HG02642 (cell line): Measurements from ENCODE around the gene NOTUM.

ENCODE experiments used
- ATAC-seq: cut with Tn5 transposase; IDR thresholded peaks from one replicate; pipeline ENCODE4 v1.9.1; 2021; ENCODE audit warnings: mild to moderate bottlenecking; ENCODE audit not compliant: unreplicated experiment, poor library complexity

Gene NOTUM

DNA sequence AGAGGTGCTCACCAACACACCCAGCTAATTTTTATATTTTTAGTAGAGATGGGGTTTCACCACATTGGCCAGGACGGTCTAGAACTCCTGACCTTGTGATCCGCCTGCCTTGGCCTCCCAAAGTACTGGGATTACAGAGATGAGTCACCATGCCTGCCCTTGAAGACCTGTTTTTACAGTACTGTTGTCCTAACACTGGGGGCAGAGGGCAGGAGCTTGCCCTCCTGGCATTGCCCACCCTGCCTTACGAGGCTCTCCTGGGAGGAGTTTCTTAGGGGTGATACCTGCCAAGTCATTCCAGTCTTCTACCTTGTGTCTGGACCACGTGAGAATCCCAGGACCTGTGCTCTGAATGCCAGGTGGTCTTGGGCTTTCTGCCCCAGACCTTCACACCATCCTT is 19.1 kb upstream of the NOTUM start:
- ATAC-seq = no peak

DNA sequence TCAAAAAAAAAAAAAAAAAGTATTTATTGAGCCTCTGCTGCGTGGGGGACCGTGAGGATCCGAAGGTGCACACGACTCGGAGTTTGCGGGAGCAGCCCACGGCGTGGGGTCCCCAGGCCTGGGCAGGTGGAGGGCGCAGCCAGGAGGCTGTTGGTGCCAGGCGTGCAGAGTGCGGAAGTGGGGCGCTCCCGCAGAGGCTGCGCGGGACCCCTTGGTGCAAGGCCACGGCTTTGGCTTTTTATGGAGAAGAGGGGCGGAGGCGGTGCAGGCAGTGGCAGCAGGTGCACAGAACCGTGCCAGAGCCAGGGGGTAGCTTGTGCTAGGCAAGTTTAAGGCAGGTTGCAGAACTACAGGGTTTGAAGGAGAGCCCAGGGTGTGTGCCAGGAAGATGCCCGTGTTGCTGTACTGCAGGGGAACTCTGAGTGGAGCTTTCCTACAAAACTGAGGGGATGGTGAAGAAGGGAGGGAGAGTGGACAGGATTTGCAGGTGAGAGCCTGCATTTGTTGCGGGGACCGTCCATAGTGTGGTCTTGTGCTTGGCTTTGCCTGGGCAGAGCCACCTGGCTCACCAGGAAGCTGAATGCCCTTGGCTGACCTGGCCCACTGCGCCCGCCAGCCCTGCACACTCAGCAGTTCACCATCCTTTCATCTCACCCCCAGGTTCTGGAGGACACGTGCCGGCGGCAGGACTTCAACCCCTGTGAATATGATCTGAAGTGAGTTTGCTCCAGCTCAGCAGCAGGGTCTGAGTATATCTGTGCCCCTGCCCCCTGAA is 17.7 kb upstream of the NOTUM start:
- ATAC-seq = no peak

DNA sequence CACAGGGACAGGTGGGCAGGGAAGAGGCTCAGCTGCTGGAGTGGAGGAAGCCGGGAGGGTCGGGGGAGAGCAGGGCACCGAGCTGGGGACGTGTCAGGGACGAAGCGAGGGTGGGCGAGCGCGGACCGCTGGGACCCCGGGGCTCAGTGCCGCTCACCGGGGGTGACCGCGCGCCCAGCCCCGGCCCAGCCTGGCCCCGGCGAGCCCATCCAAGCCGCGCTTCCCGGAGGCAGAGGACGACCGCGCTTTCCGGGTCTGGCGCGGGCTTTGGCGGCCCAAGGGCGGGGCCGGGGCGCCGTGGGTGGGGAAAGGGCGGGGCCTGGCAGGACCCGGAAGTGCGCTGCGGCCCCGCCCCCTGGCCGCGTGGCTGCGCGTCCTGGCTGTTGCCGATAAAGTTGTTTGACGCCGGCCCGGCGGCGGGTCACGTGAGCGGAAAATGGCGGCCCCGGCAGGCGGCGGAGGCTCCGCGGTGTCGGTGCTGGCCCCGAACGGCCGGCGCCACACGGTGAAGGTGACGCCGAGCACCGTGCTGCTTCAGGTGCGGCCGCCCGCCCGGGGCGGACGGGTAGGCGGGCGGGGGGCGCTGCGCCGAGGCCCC is 16.3 kb upstream of the NOTUM start, which contains the start of gene ASPSCR1:
TSS of gene ASPSCR1 (plus strand) at position 419 of the 598 bp plus-strand sequence. CDS start at position 437, 18 bp downstream.
- peak; percentile 83 for ATAC-seq

DNA sequence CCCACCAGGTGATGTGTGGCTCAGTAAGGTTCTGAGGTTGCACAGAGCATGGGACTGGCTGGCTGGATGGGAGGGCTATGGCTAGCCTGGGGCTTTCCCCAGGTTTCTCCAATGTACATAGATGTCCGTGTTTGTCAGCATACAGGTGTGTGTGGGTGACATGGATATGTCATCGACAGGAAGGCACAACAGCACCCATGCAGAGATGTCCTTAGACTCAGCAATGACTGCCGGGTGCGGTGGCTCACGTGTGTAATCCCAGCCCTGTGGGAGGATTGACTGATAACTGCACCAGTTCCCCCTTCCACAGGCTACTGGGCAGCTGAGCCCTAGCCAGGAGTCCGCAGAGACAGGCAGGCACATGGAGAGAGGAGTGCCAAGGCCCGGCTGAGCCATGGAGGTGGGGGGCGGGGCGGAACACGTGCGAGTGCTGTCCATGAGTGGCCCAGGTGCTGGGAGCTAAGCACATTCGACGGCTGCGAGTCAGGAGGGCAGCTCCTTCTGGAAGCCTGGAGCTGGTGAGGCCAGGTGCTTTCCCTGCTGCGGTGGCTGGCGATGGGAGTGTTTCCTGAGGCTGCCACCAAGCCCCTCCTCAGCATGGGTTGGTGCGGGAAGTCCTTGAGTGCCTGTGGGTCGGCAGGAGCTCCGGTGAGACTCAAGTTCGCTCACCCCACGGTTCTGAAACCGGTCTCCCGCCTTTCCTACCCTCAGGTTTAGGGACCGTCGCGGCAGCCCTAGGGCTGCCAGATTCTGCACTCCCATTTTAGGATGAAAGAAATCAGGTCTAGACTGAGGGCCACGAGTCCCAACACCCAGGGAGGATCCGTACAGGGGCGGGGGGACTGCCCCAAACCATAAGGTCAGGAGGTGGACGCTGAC is 15.6 kb upstream of the NOTUM start:
- ATAC-seq = peak; percentile 8

DNA sequence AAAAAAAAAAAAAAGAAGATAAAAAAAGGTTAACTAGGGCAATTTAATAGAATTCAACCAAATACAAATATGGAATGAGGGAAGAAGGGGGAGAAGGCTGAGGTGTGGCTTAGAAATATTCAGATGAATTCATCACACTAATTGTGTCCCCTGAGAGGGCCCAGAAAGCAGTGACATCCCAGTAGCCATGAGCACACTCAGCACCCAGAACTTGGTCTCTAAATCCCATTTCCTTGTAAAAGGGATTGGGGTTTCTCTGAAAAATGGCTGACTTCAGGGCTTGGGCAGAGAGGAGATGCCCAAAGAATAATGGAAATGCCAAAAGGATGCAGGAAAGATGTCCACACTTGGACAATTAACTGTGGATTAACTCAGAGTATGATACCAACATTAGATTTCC is 12.4 kb upstream of the NOTUM start:
- no peak for ATAC-seq

DNA sequence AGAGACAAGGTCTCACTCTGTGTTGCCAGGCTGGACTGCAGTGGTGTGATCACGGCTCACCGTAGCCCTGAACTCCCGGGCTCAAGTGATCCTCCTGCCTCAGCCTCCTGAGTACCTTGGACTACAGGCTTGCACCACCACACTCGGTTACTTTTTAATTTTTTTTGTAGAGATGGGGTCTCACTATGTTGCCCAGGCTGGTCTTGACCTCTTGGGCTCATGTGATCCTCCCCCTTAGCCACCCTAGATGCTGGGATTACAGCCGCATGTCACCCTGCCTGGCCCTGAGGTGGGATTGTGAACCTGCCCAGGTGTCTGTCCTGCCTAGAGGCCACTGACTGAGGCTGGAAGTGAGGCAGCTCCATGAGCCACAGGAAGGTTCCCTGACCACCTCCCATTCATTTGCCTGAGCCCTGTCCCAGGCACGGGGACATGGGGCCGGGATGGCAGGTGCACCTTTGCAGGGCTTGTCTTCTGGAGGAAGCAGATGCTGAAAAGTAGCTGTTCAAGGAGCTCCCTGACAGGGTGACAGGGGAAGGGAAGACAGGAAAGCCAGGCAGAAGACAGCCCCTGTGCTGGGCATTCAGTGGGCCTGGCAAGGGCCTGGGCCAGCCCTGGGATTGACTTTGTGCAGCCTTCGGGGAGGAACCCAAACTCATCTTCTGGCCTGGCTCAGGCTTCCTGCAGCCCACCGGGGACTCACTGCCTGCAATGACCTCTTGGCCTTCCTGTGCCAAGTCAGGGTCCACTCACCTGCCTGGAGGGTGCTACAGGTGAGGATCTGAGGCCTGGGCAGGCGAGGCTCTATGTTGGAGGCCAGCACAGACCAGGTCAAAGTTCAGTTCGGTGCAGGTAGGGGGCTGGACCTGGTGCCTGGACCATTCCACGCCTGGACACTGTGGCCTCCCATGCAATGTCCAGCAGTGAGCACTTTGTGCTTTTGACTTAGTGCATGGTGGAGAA is 8.1 kb upstream of the NOTUM start:
- ATAC-seq = no peak

DNA sequence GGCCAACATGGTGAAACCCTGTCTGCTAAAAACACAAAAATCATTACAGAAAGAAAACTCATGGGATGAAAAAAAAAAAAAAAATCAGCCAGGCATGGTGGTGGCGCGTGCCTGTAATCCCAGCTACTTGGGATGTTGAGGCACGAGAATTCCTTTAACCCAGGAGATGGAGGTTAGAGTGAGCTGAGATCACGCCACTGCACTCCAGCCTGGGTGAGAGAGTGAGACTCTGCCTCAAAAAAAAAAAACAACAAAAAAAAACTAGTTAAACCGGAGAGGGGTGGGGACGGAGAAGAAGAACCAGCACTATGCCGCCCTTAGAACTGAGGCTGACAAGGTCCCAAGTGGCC is 7.4 kb upstream of the NOTUM start:
- ATAC-seq = no peak

DNA sequence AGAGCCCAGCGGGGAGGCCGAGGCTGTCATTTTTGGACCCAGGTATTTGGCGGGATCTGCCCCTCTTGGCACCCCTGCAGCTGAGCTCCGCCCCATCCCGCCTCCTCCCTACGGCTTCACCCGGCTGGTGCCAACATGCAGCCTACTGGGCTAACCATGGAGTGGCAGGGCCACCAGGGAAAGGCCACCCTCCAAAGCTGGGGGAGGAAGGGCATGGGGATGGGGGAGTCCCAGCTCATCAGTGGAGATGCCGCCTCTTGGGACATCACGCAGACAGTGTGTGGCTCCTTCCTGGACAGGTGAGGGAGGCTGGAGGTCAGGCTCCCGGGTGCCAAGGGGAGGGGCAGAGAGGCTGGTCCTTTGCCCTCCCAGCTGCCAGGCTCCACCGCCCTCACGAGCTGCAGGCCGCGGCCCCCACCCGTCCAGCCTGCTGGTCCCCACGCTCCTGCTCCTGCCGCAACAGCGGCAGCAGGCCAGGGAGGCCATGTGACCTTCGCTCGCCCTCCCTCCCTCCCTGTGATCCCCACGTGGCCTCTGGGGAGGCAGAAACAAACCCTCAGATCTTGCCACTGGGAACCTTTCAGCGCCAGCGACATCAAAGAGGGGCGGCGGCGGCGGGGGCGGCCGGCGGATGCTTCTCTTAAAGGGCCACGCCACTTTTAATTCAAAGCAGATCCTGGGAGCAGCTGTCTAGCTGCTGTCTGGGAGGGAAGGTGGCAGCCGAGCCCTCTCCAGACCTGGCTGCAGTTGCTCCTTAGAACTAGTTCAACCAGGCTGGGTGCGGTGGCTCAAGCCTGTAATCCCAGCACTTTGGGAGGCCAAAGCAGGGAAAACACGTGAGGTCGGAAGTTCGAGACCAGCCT is 6.8 kb upstream of the NOTUM start:
- peak; percentile 44 for ATAC-seq

DNA sequence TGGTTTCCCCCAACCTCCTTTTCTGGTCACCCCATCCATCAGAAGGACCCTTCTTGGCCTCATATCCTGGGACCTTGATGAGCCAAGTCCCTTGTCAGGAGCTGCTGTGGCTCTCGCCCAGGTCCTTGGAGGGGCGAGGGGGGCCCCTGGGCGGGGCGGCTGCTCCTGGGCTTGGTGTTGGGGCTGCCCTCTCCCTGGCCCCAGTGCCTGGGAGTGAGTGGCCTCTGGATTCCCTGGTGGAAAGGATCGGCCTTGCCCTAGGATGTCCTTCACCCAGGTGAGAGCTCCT is 6.2 kb upstream of the NOTUM start:
- no peak for ATAC-seq

DNA sequence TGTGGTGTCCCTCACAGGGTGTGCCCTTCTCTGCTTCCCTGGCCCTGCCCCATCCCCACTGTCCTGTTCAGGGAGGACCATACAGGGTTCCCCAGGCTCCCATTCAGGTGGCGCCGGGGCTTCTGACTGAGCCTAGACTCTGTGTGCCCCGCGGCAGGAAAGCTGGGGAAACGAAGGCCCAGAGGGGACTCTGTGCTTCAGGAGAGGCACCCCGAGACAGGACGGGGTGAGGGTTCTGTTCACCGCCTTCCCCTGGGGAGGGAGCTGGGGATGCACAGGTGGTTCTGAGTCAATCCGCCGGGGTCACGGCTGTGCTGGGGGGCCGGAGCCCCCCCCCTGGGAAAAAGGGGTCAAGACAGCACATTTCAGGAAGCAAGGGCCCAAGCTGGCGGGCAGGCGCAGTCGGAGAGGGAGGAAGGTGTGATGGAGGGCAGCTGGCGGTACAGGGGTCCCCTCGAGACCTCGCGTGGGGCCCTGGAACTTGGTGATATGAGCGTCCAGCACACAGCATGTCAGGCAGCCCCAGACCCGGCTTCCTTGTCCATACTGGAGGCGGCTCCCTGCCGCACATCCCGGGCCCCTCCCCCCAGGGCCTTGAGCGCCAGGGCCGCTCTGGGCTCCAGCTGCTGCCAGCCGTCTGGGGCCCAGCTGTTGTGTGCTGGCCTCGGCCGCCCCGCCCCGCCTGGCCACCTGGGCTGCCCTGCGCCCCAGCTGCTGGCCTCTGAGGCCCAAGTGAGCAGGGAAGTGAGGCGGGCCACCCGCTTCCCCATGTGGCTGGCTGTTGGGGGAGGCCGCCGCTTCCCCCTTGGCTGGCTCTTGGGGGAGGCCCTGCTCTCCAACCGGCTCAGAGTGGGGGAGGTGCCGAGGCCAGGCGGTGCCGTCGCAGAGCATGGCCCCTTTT is 5.6 kb upstream of the NOTUM start:
- no peak for ATAC-seq

DNA sequence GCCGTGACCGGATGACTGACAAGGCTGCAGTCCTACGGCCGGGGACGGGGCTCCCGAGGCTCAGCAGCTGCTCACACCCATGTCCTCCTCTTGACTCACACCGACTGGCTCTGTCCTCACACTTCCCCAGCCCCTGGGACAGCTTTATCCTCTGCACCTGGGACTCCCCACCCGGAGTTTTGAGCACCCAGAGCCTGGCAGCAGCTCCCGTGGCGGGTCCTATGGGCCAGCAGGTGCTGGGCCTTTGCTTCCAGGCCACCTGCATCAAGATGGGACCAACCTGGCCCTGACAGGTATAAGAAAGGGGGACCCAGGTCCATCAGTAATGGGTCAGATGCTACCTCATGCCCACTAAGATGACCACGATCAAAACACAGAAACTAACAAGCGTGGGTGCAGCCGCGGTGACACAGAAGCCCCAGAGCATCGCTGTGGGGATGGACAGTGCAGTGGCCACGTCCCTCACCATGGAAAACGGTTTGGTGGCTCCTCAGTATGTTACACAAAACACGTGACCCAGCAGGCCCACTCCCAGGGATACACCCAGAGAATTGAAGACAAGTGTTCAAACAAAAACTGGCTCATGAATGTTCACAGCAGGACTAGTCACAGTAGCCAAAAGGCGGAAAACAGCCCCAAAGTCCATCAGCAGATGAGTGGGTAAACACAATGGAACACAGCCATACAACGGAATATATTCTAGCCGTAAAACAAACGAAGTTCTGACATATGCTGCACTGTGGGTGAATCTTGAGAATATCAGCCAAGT is 3.3 kb upstream of the NOTUM start:
- no peak for ATAC-seq

DNA sequence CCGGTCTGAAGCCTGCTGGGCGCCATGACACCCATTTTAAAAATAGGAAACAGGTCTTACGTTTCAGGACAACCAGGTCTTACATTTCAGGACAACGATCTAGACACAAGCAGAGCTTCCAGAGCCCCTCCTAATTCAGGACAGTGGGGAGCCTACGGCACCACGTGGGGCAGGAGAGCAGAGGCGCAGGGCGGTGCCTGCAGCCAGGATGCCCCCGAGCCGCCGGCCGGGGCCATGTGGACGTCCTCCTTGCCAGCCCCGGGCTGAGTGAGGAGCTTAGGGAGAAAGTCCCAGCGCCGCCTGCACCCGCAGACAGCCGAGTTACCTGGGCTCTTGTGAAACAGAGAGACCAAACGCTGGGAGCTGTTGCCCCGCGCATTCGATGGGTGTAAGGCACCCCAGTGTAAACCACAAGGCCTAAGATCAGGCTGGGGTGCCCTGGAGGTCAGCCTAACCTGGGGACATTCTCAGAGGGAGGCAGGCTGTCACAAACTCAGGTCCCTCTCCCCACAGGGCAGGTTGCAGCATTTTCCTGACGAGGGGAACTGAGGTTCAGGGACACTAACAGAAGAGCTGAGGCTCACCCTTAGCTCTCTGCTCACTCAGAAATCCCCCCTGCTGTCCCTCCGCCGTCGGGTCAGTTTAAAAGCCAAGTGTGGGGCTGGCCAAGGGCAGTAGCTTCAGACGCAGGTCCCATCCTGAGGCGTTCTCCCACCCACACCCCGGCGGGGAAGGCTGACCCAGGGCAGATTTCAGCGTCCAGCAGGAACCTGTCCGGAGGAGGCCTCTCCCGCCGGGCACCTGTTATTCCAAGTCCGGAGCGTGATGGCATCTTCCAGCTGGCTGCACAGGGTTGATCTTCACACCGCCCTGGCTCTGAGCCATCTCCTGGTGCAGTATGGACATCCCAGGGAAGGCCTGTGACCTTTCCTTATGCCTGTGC is 1.8 kb upstream of the NOTUM start:
- no peak for ATAC-seq

DNA sequence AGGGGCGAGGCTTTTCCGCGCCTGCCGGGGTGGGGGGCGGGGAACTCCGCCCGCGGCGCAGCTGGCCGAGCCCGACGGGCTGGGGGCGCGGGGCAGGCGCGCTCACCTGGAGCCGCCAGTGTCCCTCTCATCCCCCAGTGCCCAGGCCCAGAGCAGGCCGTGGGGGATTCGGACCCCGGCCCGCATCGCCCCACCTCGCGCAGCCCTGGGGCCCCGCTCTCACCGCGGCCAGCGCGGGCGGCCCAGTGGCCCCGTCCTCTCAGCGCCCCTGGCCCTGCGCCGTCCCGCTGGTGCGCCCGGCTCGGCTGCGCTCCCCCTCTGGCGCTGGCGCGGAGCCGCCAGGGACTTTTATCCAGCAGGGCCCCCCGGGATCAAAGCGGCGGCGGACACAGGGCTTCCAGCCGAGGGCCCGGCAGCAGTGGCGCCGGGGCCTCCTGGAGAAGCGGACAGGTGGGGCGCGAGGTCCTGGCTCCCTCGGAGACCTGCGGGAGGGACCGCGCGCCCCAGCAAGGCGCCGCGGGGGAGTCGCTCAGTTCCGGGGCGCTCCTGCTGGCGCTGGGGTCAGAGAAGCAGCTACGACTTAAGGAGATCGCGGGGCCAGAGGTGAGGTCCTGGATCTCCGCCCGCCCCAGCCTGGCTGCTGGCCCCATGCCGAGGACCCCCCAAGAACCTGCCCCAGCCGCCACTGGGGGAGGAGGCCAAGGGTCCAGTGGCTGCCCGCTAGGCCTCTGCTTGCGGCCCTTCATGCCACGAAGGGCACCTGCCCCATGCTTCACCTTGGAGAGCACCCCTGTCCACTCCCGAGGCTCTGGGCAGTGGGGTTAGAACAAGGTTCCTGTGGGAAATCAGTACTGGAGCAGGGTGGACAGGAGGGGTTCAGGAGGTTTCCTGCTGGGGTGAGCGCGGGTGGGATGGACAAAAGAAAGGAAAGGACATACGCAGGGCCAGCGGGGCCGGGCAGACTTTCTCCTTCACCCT is 823 bp upstream of the NOTUM start:
- no peak for ATAC-seq

DNA sequence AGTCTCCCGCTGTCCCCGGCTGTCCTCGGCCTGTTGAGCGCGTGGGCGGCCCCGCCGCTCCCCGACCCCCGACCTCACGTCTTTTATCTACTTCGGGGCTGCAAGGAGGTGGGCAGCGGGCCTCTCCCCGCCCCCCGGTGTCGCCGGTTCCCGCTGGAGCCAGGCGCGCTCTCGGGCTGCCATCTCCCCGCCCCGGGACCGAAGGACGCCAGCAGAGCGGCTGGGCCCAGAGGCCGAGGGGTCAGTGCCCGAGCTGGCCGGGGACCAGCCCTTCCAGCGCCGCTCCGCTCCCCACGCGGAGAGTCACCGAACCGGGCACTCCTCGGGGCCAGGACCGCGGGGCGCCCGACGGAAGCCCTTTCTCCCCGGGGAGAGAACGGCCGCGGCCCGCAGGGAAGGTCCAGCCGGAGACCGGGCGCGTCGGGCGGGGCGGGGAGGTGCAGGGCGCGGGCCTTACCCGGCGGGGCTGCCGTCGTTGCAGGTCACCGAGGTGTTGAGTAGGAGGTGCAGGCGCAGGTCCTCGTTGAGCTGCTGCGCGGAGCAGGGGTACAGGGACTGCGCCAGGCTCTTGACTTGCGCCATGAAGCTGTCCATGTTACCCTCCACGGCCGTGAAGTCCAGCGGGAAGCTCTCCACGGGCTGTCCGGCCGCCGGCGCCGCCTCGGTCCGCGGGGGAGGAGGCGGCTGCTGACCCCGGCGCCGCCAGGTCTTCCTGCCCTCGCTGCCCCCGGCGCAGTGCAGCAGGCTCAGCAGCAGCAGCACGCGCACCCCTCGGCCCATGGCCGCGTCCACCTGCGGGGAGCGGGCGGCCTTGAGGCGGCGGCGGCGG is 643 bp downstream of the NOTUM start:
- ATAC-seq = no peak
